ENCODE results near the gene HSDL2.

DNA sequence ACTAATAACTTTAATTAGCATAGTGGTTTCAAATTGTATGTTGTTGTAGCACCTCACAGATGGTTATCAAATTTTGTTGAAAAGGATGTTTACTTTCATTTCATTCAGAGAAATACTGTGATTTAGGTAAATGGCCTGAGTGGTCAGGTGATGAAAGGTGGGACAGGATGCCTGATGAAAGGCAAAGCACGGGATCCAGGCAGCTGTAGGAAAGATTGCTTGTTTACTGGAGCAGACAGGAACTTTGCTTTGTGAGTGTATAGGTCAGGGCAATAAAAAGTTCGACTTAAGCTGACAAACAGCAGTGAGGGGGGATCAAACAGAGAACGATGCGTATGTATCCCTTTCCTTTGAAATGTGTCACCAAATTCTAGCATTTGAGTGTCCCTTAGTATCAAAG lies 125.7 kb downstream of the HSDL2 start:
- no peak for TF ChIP-seq POLR2AphosphoS5 (IDR thresholded peaks at IDR 0.05; ENCODE audit: low read depth, low read length)
- no peak for TF ChIP-seq CTCF (IDR thresholded peaks at IDR 0.05)
- no peak for TF ChIP-seq SIN3A (IDR thresholded peaks at IDR 0.05; ENCODE audit: borderline replicate concordance, insufficient read depth, low read depth, low read length)
